NCI-H345 treated with DMSO at 0.1 percent for 48 hours (cell line): ENCODE measurements around the gene SLC22A13.
"Not testable (repeated sequence)": the region's sequence is repeated elsewhere in the genome, so short reads cannot be mapped to it uniquely, and the experiment has no call there.

ENCODE experiments used
- DNase-seq: peaks from one replicate; lab custom pipeline; 2025; ENCODE audit not compliant: unreplicated experiment; lab: John Stamatoyannopoulos, UW

The SLC22A13 gene

GRCh38 chr3:38260474-38260873 lies 5.1 kb upstream of the SLC22A13 start:
- no peak for DNase-seq

DNA sequence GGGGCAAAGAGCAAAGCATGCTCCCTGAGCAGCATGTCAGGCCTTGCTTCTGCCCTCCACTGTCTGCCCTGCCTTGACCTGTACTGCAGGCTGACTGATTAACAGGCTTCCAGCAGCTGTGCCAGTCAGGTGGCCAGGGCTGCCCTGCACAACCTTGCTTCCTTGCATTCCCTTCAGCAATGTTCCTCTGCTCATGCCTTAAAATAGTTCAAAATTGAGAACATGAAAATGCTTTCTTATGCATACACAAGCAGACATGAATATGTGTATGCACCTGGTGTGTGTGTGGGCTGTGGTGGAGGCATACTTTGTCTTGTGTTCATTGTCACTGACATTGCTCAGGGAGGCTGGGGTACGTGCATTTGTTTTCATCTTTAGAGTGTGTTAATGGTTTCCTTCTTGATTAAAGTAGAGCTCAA lies 1.2 kb upstream of the SLC22A13 start:
- no peak for DNase-seq

GRCh38 chr3:38264779-38265178 lies 833 bp upstream of the SLC22A13 start:
- DNase-seq: no peak

DNA sequence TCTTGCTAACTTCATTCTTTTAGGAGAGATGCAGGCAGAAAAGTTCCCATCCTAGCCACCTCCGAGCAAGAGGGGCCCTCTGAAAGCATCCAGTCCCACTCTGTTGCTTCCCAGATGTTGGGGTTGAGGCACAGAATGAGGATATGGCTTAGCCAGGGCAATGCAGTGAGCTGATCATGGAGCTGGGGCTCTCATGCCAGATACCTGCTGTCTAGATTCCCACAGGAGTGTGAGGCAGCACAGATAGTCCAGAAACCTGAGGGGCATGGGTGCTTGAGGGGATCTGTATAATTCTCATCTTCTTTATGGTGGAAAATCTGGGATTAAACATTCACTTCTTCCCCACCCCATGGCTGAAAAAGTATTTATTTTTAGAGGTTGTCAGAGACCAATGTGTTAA lies 1.2 kb downstream of the SLC22A13 start:
- DNase-seq: no peak

GRCh38 chr3:38267662-38268061 lies 2.0 kb downstream of the SLC22A13 start:
- DNase-seq: no peak

GRCh38 chr3:38268087-38268486 lies 2.5 kb downstream of the SLC22A13 start:
- no peak for DNase-seq

GRCh38 chr3:38268522-38268921 lies 2.9 kb downstream of the SLC22A13 start:
- DNase-seq: no peak

- no peak for DNase-seq
These were observed 5.0 kb downstream of the SLC22A13 start for GRCh38 chr3:38270606-38271005.

DNA sequence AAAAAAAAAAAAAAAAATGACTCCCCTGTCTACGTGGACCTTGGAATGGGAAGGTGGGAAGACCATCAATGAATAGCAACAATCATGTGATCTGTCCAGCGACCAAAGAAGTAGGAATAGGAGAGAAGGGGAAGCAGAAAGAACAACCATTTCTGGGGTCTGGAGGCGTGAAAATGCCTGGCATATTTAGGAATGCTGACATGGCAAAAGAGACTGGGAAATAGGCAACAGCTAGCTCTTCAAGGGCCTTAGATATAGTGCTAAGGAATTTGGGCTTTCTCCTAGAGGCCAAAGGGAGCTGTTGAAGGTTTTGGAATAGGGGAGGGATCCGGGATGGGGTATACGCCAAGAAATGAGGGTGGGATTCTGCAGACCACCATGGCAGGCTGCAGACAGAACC lies 5.9 kb downstream of the SLC22A13 start:
- DNase-seq: no peak

DNA sequence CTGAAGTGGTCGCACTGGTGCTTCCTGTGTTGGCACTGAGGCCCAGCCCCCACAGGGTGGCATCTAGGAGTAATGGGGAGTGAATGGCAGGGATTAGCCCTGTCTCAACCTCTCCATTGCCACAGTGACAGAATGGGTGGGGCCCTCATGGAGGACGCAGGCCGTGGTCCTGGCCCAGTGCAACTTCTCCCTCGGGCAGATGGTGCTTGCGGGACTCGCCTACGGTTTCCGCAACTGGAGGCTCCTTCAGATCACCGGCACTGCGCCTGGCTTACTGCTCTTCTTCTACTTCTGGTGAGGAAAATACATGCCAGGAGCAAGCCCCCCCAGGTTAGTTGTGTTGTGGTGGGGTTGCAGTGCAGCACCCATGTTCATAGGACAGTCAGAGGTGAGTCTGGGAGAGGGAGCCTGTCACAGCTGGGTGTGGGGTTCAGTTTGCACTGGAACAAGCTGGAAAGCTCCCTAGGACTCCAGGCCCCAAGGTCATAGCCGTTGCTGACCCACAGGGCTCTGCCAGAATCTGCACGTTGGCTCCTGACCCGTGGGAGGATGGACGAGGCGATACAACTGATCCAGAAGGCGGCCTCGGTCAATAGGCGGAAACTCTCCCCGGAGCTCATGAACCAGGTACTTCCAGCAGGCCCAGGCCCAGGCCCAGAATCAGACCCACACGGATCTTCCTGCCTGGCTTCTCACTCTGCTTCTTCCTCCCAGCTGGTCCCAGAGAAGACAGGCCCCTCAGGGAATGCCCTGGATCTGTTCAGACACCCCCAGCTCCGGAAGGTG lies 9.4 kb downstream of the SLC22A13 start:
- no peak for DNase-seq

DNA sequence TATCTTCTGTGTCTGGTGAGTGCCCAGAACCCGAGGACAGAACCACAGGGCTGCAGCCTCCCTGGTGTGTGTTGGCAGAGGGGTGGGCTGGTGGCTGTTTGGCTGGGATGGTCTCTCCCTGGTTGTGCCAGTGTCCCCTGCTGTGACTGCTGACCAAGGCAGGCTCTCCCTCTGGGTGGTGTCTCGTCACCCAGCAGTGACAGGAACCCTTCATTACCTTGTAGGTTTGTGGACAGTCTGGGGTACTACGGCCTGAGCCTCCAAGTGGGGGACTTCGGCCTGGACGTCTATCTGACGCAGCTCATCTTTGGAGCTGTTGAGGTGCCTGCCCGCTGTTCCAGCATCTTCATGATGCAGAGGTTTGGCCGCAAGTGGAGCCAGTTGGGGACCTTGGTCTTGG lies 10.0 kb downstream of the SLC22A13 start:
- DNase-seq: no peak

GRCh38 chr3:38276081-38276916 lies 10.7 kb downstream of the SLC22A13 start:
- no peak for DNase-seq

GRCh38 chr3:38276917-38277630 lies 11.5 kb downstream of the SLC22A13 start:
- DNase-seq: no peak

- no peak for DNase-seq
These were observed 13.2 kb downstream of the SLC22A13 start for GRCh38 chr3:38278841-38279240.

- DNase-seq: no peak
These were observed 16.5 kb downstream of the SLC22A13 start, which contains the start of gene SLC22A14 for GRCh38 chr3:38281895-38282686. Gene SLC22A14 (plus strand): TSS chr3:38282294. CDS start chr3:38306027, 23,733 bp downstream.

- DNase-seq: no peak
These were observed 18.5 kb downstream of the SLC22A13 start for GRCh38 chr3:38283810-38284755.

- DNase-seq: no peak
These were observed 19.1 kb downstream of the SLC22A13 start for GRCh38 chr3:38284756-38285150.

- not testable (repeated sequence) for DNase-seq
These were observed 23.9 kb downstream of the SLC22A13 start for GRCh38 chr3:38289286-38290217.
